Measurements from ENCODE around the gene FAHD1. TPM values are rescaled to one million over a fixed set of nuclear protein-coding genes. Genes with fewer than 3 reads are reported as not detected.

The FAHD1 gene
- total RNA-seq, 1 donor from 2014 or later: 23.0 TPM

- H3K4me1 ChIP-seq (ENCODE audit: control insufficient read depth in 3 of 3, insufficient read depth in 3 of 3, low read length in 3 of 3): peaks cover 24 to 34% (median 26%) of the 10 kb centered on the region in 3 donors
- H3K9me3 ChIP-seq (ENCODE audit: control insufficient read depth in 3 of 3, low read length in 3 of 3): no peaks in the 10 kb centered on the region
- peaks cover 32 to 43% (median 35%) of the 10 kb centered on the region in 3 donors for H3K36me3 ChIP-seq (ENCODE audit: control insufficient read depth in 3 of 3, insufficient read depth in 3 of 3, low read length in 3 of 3)
- no peak overlapping the region for H3K4me3 ChIP-seq (ENCODE audit: low read length in 3 of 3)
- no peak overlapping the region for H3K27ac ChIP-seq (ENCODE audit: low read depth, low read length)
- no peaks in the 10 kb centered on the region for H3K27me3 ChIP-seq (ENCODE audit: control insufficient read depth in 3 of 3, insufficient read depth in 3 of 3, low read length in 3 of 3)
- no peak overlapping the region for H3K9ac ChIP-seq (ENCODE audit: low read depth in 1 of 3, low read length in 3 of 3)
These were observed 4.2 kb upstream of the FAHD1 start for GRCh38 chr16:1822801-1823200.

- peaks cover 27 to 35% (median 29%) of the 10 kb centered on the region in 3 donors for H3K36me3 ChIP-seq (ENCODE audit: control insufficient read depth in 3 of 3, insufficient read depth in 3 of 3, low read length in 3 of 3)
- H3K4me3 ChIP-seq (ENCODE audit: low read length in 3 of 3): no peak overlapping the region
- peak overlapping the region; percentile 53 to 68 (median 57) for H3K9ac ChIP-seq (ENCODE audit: low read depth in 1 of 3, low read length in 3 of 3)
- no peaks in the 10 kb centered on the region for H3K9me3 ChIP-seq (ENCODE audit: control insufficient read depth in 3 of 3, low read length in 3 of 3)
- no peaks in the 10 kb centered on the region for H3K27me3 ChIP-seq (ENCODE audit: control insufficient read depth in 3 of 3, insufficient read depth in 3 of 3, low read length in 3 of 3)
- H3K27ac ChIP-seq (ENCODE audit: low read depth, low read length): no peak overlapping the region
- H3K4me1 ChIP-seq (ENCODE audit: control insufficient read depth in 3 of 3, insufficient read depth in 3 of 3, low read length in 3 of 3): peaks cover 32 to 42% (median 34%) of the 10 kb centered on the region in 3 donors
These were observed 3.2 kb upstream of the FAHD1 start for GRCh38 chr16:1823821-1824220.

- Histone ChIP-seq H3K36me3 (ENCODE audit: control insufficient read depth in 3 of 3, insufficient read depth in 3 of 3, low read length in 3 of 3) (peaks cover 26 to 32% (median 26%) of the 10 kb centered on the region in 3 donors), H3K9me3 (ENCODE audit: control insufficient read depth in 3 of 3, low read length in 3 of 3) (no peaks in the 10 kb centered on the region), H3K9ac (ENCODE audit: low read depth in 1 of 3, low read length in 3 of 3) (peak overlapping the region; percentile 76 to 93 (median 84)), H3K27ac (ENCODE audit: low read depth, low read length) (peak overlapping the region; percentile 45), H3K4me1 (ENCODE audit: control insufficient read depth in 3 of 3, insufficient read depth in 3 of 3, low read length in 3 of 3) (peaks cover 44 to 56% (median 46%) of the 10 kb centered on the region in 3 donors), H3K27me3 (ENCODE audit: control insufficient read depth in 3 of 3, insufficient read depth in 3 of 3, low read length in 3 of 3) (no peaks in the 10 kb centered on the region), H3K4me3 (ENCODE audit: low read length in 3 of 3) (peak overlapping the region; percentile 80 to 100 (median 95))
These were observed 1.6 kb upstream of the FAHD1 start for GRCh38 chr16:1825381-1825863.

- Histone ChIP-seq H3K4me3 (ENCODE audit: low read length in 3 of 3) (peak overlapping the region; percentile 80 to 100 (median 95)), H3K27ac (ENCODE audit: low read depth, low read length) (peak overlapping the region; percentile 45), H3K9me3 (ENCODE audit: control insufficient read depth in 3 of 3, low read length in 3 of 3) (no peaks in the 10 kb centered on the region), H3K4me1 (ENCODE audit: control insufficient read depth in 3 of 3, insufficient read depth in 3 of 3, low read length in 3 of 3) (peaks cover 44 to 57% (median 47%) of the 10 kb centered on the region in 3 donors), H3K9ac (ENCODE audit: low read depth in 1 of 3, low read length in 3 of 3) (peak overlapping the region; percentile 76 to 93 (median 84)), H3K27me3 (ENCODE audit: control insufficient read depth in 3 of 3, insufficient read depth in 3 of 3, low read length in 3 of 3) (no peaks in the 10 kb centered on the region), H3K36me3 (ENCODE audit: control insufficient read depth in 3 of 3, insufficient read depth in 3 of 3, low read length in 3 of 3) (peaks cover 20 to 26% (median 24%) of the 10 kb centered on the region in 3 donors)
These were observed 929 bp upstream of the FAHD1 start for GRCh38 chr16:1825864-1826690.

- H3K9me3 ChIP-seq (ENCODE audit: control insufficient read depth in 3 of 3, low read length in 3 of 3): no peaks in the 10 kb centered on the region
- H3K27ac ChIP-seq (ENCODE audit: low read depth, low read length): no peak overlapping the region
- peak overlapping the region in 1 of 3 donors; percentile 43 for H3K9ac ChIP-seq (ENCODE audit: low read depth in 1 of 3, low read length in 3 of 3)
- H3K36me3 ChIP-seq (ENCODE audit: control insufficient read depth in 3 of 3, insufficient read depth in 3 of 3, low read length in 3 of 3): peaks cover 6 to 13% (median 11%) of the 10 kb centered on the region in 3 donors
- peak overlapping the region; percentile 12 to 100 (median 94) for H3K4me3 ChIP-seq (ENCODE audit: low read length in 3 of 3)
- no peaks in the 10 kb centered on the region for H3K27me3 ChIP-seq (ENCODE audit: control insufficient read depth in 3 of 3, insufficient read depth in 3 of 3, low read length in 3 of 3)
- peaks cover 43 to 53% (median 44%) of the 10 kb centered on the region in 3 donors for H3K4me1 ChIP-seq (ENCODE audit: control insufficient read depth in 3 of 3, insufficient read depth in 3 of 3, low read length in 3 of 3)
These were observed 1.8 kb downstream of the FAHD1 start for GRCh38 chr16:1828645-1829410.

- no peak overlapping the region for H3K27ac ChIP-seq (ENCODE audit: low read depth, low read length)
- H3K9me3 ChIP-seq (ENCODE audit: control insufficient read depth in 3 of 3, low read length in 3 of 3): no peaks in the 10 kb centered on the region
- peaks cover 6 to 13% (median 11%) of the 10 kb centered on the region in 3 donors for H3K36me3 ChIP-seq (ENCODE audit: control insufficient read depth in 3 of 3, insufficient read depth in 3 of 3, low read length in 3 of 3)
- peaks cover 31 to 39% (median 36%) of the 10 kb centered on the region in 3 donors for H3K4me1 ChIP-seq (ENCODE audit: control insufficient read depth in 3 of 3, insufficient read depth in 3 of 3, low read length in 3 of 3)
- no peak overlapping the region for H3K9ac ChIP-seq (ENCODE audit: low read depth in 1 of 3, low read length in 3 of 3)
- no peak overlapping the region for H3K4me3 ChIP-seq (ENCODE audit: low read length in 3 of 3)
- H3K27me3 ChIP-seq (ENCODE audit: control insufficient read depth in 3 of 3, insufficient read depth in 3 of 3, low read length in 3 of 3): no peaks in the 10 kb centered on the region
These were observed 3.2 kb downstream of the FAHD1 start for GRCh38 chr16:1830213-1830612.

GRCh38 chr16:1831186-1832075, 4.4 kb downstream of the FAHD1 start:
- Histone ChIP-seq H3K4me1 (ENCODE audit: control insufficient read depth in 3 of 3, insufficient read depth in 3 of 3, low read length in 3 of 3) (peaks cover 24 to 32% (median 29%) of the 10 kb centered on the region in 3 donors), H3K9me3 (ENCODE audit: control insufficient read depth in 3 of 3, low read length in 3 of 3) (no peaks in the 10 kb centered on the region), H3K4me3 (ENCODE audit: low read length in 3 of 3) (no peak overlapping the region), H3K9ac (ENCODE audit: low read depth in 1 of 3, low read length in 3 of 3) (no peak overlapping the region), H3K27me3 (ENCODE audit: control insufficient read depth in 3 of 3, insufficient read depth in 3 of 3, low read length in 3 of 3) (no peaks in the 10 kb centered on the region), H3K27ac (ENCODE audit: low read depth, low read length) (no peak overlapping the region), H3K36me3 (ENCODE audit: control insufficient read depth in 3 of 3, insufficient read depth in 3 of 3, low read length in 3 of 3) (peaks cover 6 to 13% (median 11%) of the 10 kb centered on the region in 3 donors)

- peaks cover 17 to 22% (median 21%) of the 10 kb centered on the region in 3 donors for H3K4me1 ChIP-seq (ENCODE audit: control insufficient read depth in 3 of 3, insufficient read depth in 3 of 3, low read length in 3 of 3)
These were observed 5.9 kb downstream of the FAHD1 start for GRCh38 chr16:1832838-1833454.

GRCh38 chr16:1834096-1834495, 7.1 kb downstream of the FAHD1 start:
- Histone ChIP-seq H3K27me3 (ENCODE audit: control insufficient read depth in 3 of 3, insufficient read depth in 3 of 3, low read length in 3 of 3) (no peaks in the 10 kb centered on the region), H3K4me1 (ENCODE audit: control insufficient read depth in 3 of 3, insufficient read depth in 3 of 3, low read length in 3 of 3) (peaks cover 9 to 13% (median 10%) of the 10 kb centered on the region in 3 donors), H3K36me3 (ENCODE audit: control insufficient read depth in 3 of 3, insufficient read depth in 3 of 3, low read length in 3 of 3) (peaks cover 4 to 13% (median 9%) of the 10 kb centered on the region in 3 donors), H3K4me3 (ENCODE audit: low read length in 3 of 3) (no peak overlapping the region), H3K9me3 (ENCODE audit: control insufficient read depth in 3 of 3, low read length in 3 of 3) (no peaks in the 10 kb centered on the region), H3K27ac (ENCODE audit: low read depth, low read length) (no peak overlapping the region), H3K9ac (ENCODE audit: low read depth in 1 of 3, low read length in 3 of 3) (no peak overlapping the region)

More at GRCh38 chr16:1832838-1833454, 5.9 kb downstream of the FAHD1 start:
- Histone ChIP-seq H3K9ac (ENCODE audit: low read depth in 1 of 3, low read length in 3 of 3) (no peak overlapping the region), H3K27ac (ENCODE audit: low read depth, low read length) (no peak overlapping the region), H3K27me3 (ENCODE audit: control insufficient read depth in 3 of 3, insufficient read depth in 3 of 3, low read length in 3 of 3) (no peaks in the 10 kb centered on the region), H3K9me3 (ENCODE audit: control insufficient read depth in 3 of 3, low read length in 3 of 3) (no peaks in the 10 kb centered on the region), H3K4me3 (ENCODE audit: low read length in 3 of 3) (no peak overlapping the region), H3K36me3 (ENCODE audit: control insufficient read depth in 3 of 3, insufficient read depth in 3 of 3, low read length in 3 of 3) (peaks cover 4 to 13% (median 11%) of the 10 kb centered on the region in 3 donors)
